Esophagus squamous epithelium (tissue), 5 donors: ENCODE measurements around the gene MYH8. TPM values are rescaled to one million over a fixed set of nuclear protein-coding genes. Genes with fewer than 3 reads are reported as not detected.

Source experiments
- DNase-seq: peaks from one replicate; lab custom pipeline; 2025; lab: John Stamatoyannopoulos, UW
- H3K27ac ChIP-seq, 4 donors: fragments of 200-600 bp; sonication (generic); one replicate each; pipeline ENCODE4 v1.5.1; 2016 to 2019; ENCODE audit warnings: mild to moderate bottlenecking in 1 of 4
- H3K27me3 ChIP-seq, 4 donors: fragments of 200-600 bp; sonication (generic); 1 replicate in 3 of 4; 2 replicates in 1 of 4; pipeline versions ENCODE4 v1.5.1 to v1.6.0; 2017 to 2021; ENCODE audit warnings: antibody characterized with exemption in 1 of 4
- H3K36me3 ChIP-seq, 3 donors: fragments of 200-600 bp; sonication (generic); one replicate each; pipeline ENCODE4 v1.5.1; 2016 to 2019
- H3K4me1 ChIP-seq, 3 donors: fragments of 200-600 bp; sonication (generic); one replicate each; pipeline ENCODE4 v1.5.1; 2017 to 2019
- H3K4me3 ChIP-seq, 4 donors: fragments of 200-600 bp; sonication (generic); 1 replicate in 3 of 4; 2 replicates in 1 of 4; pipeline ENCODE4 v1.5.1; 2016 to 2019; ENCODE audit warnings: mild to moderate bottlenecking in 2 of 4, moderate library complexity in 1 of 4
- H3K9me3 ChIP-seq, 3 donors: fragments of 200-600 bp; sonication (generic); one replicate each; pipeline ENCODE4 v1.5.1; 2016 to 2019
- CTCF ChIP-seq, 6 experiments: fragments of 450-650 bp in 4 of 6; fragments of 200-600 bp in 2 of 6; sonication (generic) in 2 of 6; IDR thresholded peaks; one replicate each; pipeline ENCODE4 v1.5.1; 2016 to 2019; ENCODE audit warnings: antibody characterized with exemption in 6 of 6, mild to moderate bottlenecking in 4 of 6, moderate library complexity in 4 of 6
- POLR2A ChIP-seq, 4 donors: fragments of 450-650 bp; IDR thresholded peaks; one replicate each; pipeline ENCODE4 v1.6.1; 2017; ENCODE audit warnings: antibody characterized with exemption in 4 of 4, mild to moderate bottlenecking in 4 of 4, moderate library complexity in 3 of 4
- WGBS, 2 donors: methylation state at CpG; one replicate each; pipeline ENCODE4 v1.1.5; 2018; 5-methylcytosine and 5-hydroxymethylcytosine counted together
- intact Hi-C: fragments of 100-400 bp; cut with DNase I; formaldehyde crosslinking; loops from one replicate; pipeline ENCODE4 v1.15.0; 2022
- total RNA-seq, 4 donors: library from RNA; depleted of rRNA; stranded (reverse); fragments of >200 nt; gene quantifications; one replicate each; pipeline ENCODE4 v1.1.0, GENCODE V29; 2016
- donor health status: DM: yes; HTN: yes; CAD: no.

Gene MYH8
- total RNA-seq: not detected

DNA sequence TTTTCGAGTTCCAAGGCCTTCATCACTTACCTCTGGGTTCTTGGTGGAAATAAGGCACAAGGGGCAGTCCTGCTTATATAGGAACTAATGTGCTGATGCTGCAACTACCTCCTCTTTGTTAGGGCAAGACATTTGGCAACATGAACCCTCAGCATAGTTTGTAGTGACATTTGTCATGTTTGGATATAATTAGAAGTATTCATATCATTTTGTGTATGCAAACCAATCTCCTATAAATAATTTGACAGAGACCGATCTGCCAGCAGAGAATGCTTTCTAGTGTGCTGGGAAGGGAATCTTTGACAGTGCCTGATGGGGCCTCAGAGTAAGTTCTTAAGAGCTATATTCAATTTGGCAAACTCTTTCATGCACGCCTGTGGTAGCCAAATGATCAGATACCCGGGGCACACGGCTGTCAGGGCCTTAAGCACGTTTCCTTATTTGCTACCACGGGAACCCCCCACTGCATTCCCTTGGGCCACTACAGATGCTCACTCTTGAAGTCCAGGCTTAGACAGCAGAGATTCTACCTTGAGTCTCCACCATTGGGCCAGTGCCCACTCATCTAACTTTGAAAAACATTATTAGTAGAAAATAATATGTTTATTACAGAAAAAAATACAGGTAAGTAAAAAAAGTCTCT, at the start of gene MYH8:
MYH8 (minus strand) TSS at position 51 of the 643 bp plus-strand sequence. CDS start 1,723 bp downstream, outside the sequence.
- no peaks in the 10 kb centered on the region for H3K36me3 ChIP-seq
- intact Hi-C loops: no loop called here
- DNase-seq: no peak
- no peak for TF ChIP-seq CTCF (IDR thresholded peaks at IDR 0.05)
- TF ChIP-seq POLR2A (IDR thresholded peaks at IDR 0.05): no peak
- no peak within 1 kb of the TSS for H3K27ac ChIP-seq
- no peaks in the 10 kb centered on the region for H3K27me3 ChIP-seq
- no peaks in the 10 kb centered on the region for H3K9me3 ChIP-seq
- no peaks in the 10 kb centered on the region for H3K4me1 ChIP-seq
- 62 to 83% methylated on average over 7 of the region's 7 CpGs for WGBS, 2 donors
- H3K4me3 ChIP-seq: no peak within 1 kb of the TSS

DNA sequence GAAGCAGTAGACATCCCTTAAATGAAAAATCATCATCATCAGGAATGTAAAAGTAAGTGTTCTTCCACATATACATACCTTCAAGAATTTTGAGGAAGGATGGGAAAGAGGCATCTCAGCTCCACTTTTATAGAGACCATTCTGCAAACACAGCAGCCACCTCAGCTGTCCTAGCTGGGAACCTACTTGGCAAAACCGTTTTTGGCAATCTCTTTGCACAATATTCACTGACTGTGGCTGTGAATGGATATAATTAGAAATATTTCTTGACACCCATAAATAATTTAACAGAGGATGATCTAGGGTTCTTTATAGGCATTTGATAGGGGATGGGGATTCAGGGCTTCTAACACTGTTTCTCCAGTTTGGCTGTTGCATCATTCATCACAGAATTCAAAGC, 47.7 kb upstream of the MYH8 start, which contains the start of gene MYH4:
MYH4 (minus strand) TSS at position 101 of the 400 bp plus-strand sequence. CDS start 2,814 bp downstream, outside the sequence.
- no peak within 1 kb of the TSS for H3K4me3 ChIP-seq
- no peaks in the 10 kb centered on the region for H3K9me3 ChIP-seq
- peaks cover 0 to 4% (median 0%) of the 10 kb centered on the region in 4 donors for H3K27me3 ChIP-seq
- H3K4me1 ChIP-seq: no peaks in the 10 kb centered on the region
- no peaks in the 10 kb centered on the region for H3K36me3 ChIP-seq
- H3K27ac ChIP-seq: no peak within 1 kb of the TSS
- WGBS, 2 donors: 21 to 24% methylated on average over 1 of the region's 1 CpG
- TF ChIP-seq CTCF (IDR thresholded peaks at IDR 0.05) (no peak), POLR2A (IDR thresholded peaks at IDR 0.05) (no peak)
- intact Hi-C loops: no loop called here
- DNase-seq: no peak

- intact Hi-C loops: no loop called here
- DNase-seq: no peak
- Histone ChIP-seq H3K36me3 (no peaks in the 10 kb centered on the region), H3K27me3 (no peaks in the 10 kb centered on the region), H3K9me3 (no peaks in the 10 kb centered on the region), H3K4me3 (no peak overlapping the region), H3K4me1 (no peaks in the 10 kb centered on the region), H3K27ac (no peak overlapping the region)
- TF ChIP-seq POLR2A (IDR thresholded peaks at IDR 0.05): no peak
- TF ChIP-seq CTCF (IDR thresholded peaks at IDR 0.05): no peak
- WGBS, 2 donors: 50 to 63% methylated on average over 4 of the region's 4 CpGs
Measured at GRCh38 chr17:10463402-10463801, 41.7 kb upstream of the MYH8 start.

DNA sequence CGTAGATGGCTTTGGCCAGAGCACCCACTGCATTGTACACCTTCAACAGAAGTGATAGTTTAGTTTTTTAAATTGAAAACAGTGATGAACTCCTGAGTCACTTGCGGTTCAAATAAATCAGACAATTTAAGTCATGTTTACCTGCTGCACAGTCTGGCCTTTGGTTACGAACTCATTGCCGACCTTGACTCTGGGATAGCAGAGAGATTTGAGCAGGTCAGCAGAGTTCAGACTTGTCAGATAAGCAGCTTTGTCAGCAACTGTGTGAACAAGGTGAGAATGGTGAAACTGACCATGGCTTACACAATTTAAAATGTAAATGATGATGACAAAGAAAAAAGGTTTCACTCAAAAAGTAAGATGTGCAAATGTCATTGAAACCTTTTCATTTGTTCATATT, 38.3 kb upstream of the MYH8 start:
- TF ChIP-seq POLR2A (IDR thresholded peaks at IDR 0.05) (no peak), CTCF (IDR thresholded peaks at IDR 0.05) (no peak)
- Histone ChIP-seq H3K4me3 (no peak overlapping the region), H3K9me3 (no peaks in the 10 kb centered on the region), H3K27ac (no peak overlapping the region), H3K36me3 (no peaks in the 10 kb centered on the region), H3K27me3 (no peaks in the 10 kb centered on the region), H3K4me1 (no peaks in the 10 kb centered on the region)
- DNase-seq: no peak
- WGBS, 2 donors: 49 to 60% methylated on average over 4 of the region's 4 CpGs
- intact Hi-C loops: no loop called here

DNA sequence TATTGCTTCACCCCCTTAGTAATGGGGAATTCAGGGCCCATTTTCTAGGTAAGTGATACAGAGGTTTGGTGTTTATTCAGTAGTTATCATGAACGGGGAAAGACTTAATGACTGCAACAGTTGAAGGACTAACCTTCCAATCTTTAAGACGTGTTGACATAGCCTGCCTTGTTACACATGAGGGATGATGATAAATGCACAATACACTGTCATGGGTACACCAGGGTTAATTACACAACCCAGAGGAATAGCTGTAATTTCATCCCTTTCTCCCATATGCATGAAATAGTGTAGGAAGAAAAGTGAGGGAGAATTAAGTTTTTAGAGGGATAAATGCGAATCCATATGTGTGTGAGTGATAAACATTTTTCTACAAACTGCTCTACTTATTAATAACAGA, 37.0 kb upstream of the MYH8 start:
- no peak overlapping the region for H3K27ac ChIP-seq
- 48 to 52% methylated on average over 3 of the region's 3 CpGs for whole genome bisulfite sequencing, 2 donors
- no peak for DNase-seq

More for the DNA sequence above, 37.0 kb upstream of the MYH8 start:
- no peaks in the 10 kb centered on the region for H3K9me3 ChIP-seq
- TF ChIP-seq CTCF (IDR thresholded peaks at IDR 0.05) (no peak), POLR2A (IDR thresholded peaks at IDR 0.05) (no peak)
- H3K27me3 ChIP-seq: no peaks in the 10 kb centered on the region
- no peak overlapping the region for H3K4me3 ChIP-seq
- intact Hi-C loops: no loop called here
- no peaks in the 10 kb centered on the region for H3K4me1 ChIP-seq
- no peaks in the 10 kb centered on the region for H3K36me3 ChIP-seq
